H9 (cell line): ENCODE data around the gene PPP1R9A. TPM values are rescaled to one million over a fixed set of nuclear protein-coding genes. Genes with fewer than 3 reads are reported as not detected.

Source experiments
- DNase-seq: peaks from one replicate; pipeline ENCODE4 v3.0.0-alpha.2; 2017
- H2AFZ ChIP-seq: one replicate; pipeline ENCODE4 v1.6.1; 2013; ENCODE audit warnings: mild to moderate bottlenecking, low read length, control low read depth, moderate library complexity
- H2AK5ac ChIP-seq: 2 replicates; pipeline ENCODE4 v1.6.1; 2013; ENCODE audit warnings: low read length, control low read depth, mixed read lengths; ENCODE audit not compliant: insufficient read length
- H2BK120ac ChIP-seq: one replicate; pipeline ENCODE4 v1.6.1; 2013; ENCODE audit warnings: low read depth, mild to moderate bottlenecking, low read length, control low read depth, inconsistent platforms; ENCODE audit not compliant: poor library complexity, severe bottlenecking
- H2BK12ac ChIP-seq: 2 replicates; pipeline ENCODE4 v1.6.1; 2013; ENCODE audit warnings: low read length, control low read depth, mixed read lengths, low read depth; ENCODE audit not compliant: insufficient read length
- H2BK15ac ChIP-seq: 2 replicates; pipeline ENCODE4 v1.6.1; 2013; ENCODE audit warnings: low read depth, low read length, control low read depth
- H2BK20ac ChIP-seq: one replicate; pipeline ENCODE4 v1.6.1; 2013; ENCODE audit warnings: low read depth, mild to moderate bottlenecking, low read length, control low read depth, inconsistent platforms; ENCODE audit not compliant: poor library complexity, severe bottlenecking
- H2BK5ac ChIP-seq: 2 replicates; pipeline ENCODE4 v1.6.1; 2013; ENCODE audit warnings: low read length, control low read depth, mixed read lengths; ENCODE audit not compliant: insufficient read length
- H3K14ac ChIP-seq: 2 replicates; pipeline ENCODE4 v1.6.1; 2013; ENCODE audit warnings: low read length, control low read depth; ENCODE audit not compliant: insufficient read depth
- H3K18ac ChIP-seq: 2 replicates; pipeline ENCODE4 v1.6.1; 2013; ENCODE audit warnings: low read depth, mild to moderate bottlenecking, mixed read lengths, low read length, control low read depth; ENCODE audit not compliant: insufficient read length
- H3K23ac ChIP-seq: 2 replicates; pipeline ENCODE4 v1.6.1; 2013; ENCODE audit warnings: low read length, control low read depth, mixed read lengths, low read depth; ENCODE audit not compliant: insufficient read length
- H3K23me2 ChIP-seq: 2 replicates; pipeline ENCODE4 v1.6.1; 2013; ENCODE audit warnings: low read depth, mild to moderate bottlenecking, mixed read lengths, low read length, control low read depth; ENCODE audit not compliant: insufficient read length, poor library complexity, severe bottlenecking
- H3K27ac ChIP-seq: 2 replicates; pipeline ENCODE4 v1.5.1; 2013; ENCODE audit warnings: low read length, control low read depth, mixed read lengths, low read depth; ENCODE audit not compliant: insufficient read length
- H3K27me3 ChIP-seq: 2 replicates; pipeline ENCODE4 v1.6.1; 2013; ENCODE audit warnings: low read length, control low read depth, inconsistent platforms; ENCODE audit not compliant: insufficient read depth
- H3K4ac ChIP-seq: 2 replicates; pipeline ENCODE4 v1.6.1; 2013; ENCODE audit warnings: low read depth, mild to moderate bottlenecking, control low read depth, inconsistent platforms, low read length, moderate library complexity
- H3K4me1 ChIP-seq: 2 replicates; pipeline ENCODE4 v1.6.1; 2013; ENCODE audit warnings: low read length, control low read depth, inconsistent platforms; ENCODE audit not compliant: insufficient read depth
- H3K4me2 ChIP-seq: 2 replicates; pipeline ENCODE4 v1.6.1; 2013; ENCODE audit warnings: low read length, control low read depth, mixed read lengths; ENCODE audit not compliant: insufficient read length, insufficient read depth
- H3K56ac ChIP-seq: 2 replicates; pipeline ENCODE4 v1.6.1; 2013; ENCODE audit warnings: low read depth, mild to moderate bottlenecking, mixed read lengths, low read length, control low read depth; ENCODE audit not compliant: insufficient read length
- H3K79me1 ChIP-seq: 2 replicates; pipeline ENCODE4 v1.6.1; 2013; ENCODE audit warnings: low read depth, mild to moderate bottlenecking, moderate library complexity, low read length, control low read depth, inconsistent platforms; ENCODE audit not compliant: insufficient read depth, poor library complexity, severe bottlenecking
- H3K79me2 ChIP-seq: 2 replicates; pipeline ENCODE4 v1.6.1; 2013; ENCODE audit warnings: low read length, control low read depth, inconsistent platforms; ENCODE audit not compliant: insufficient read depth
- H3K9ac ChIP-seq: 2 replicates; pipeline ENCODE4 v1.6.1; 2013; ENCODE audit warnings: low read length, control low read depth, mixed read lengths; ENCODE audit not compliant: insufficient read length; ENCODE audit errors: extremely low read depth
- H3K9me3 ChIP-seq: one replicate; pipeline ENCODE4 v1.6.1; 2013; ENCODE audit warnings: low read depth, low read length, inconsistent platforms; ENCODE audit not compliant: control insufficient read depth
- H3T11ph ChIP-seq: one replicate; pipeline ENCODE4 v1.6.1; 2013; ENCODE audit warnings: mild to moderate bottlenecking, low read length, control low read depth, inconsistent platforms
- H4K20me1 ChIP-seq: one replicate; pipeline ENCODE4 v1.6.1; 2013; ENCODE audit not compliant: control insufficient read depth, insufficient read length, insufficient read depth
- H4K5ac ChIP-seq: 2 replicates; pipeline ENCODE4 v1.6.1; 2013; ENCODE audit warnings: low read depth, mild to moderate bottlenecking, mixed read lengths, low read length, control low read depth; ENCODE audit not compliant: insufficient read length
- H4K8ac ChIP-seq: replicated peaks from 2 replicates; pipeline ENCODE4 v1.6.1; 2013; ENCODE audit warnings: low read length, control low read depth, mixed read lengths, low read depth; ENCODE audit not compliant: insufficient read length
- H4K91ac ChIP-seq: 2 replicates; pipeline ENCODE4 v1.6.1; 2013; ENCODE audit warnings: low read depth, mild to moderate bottlenecking, moderate library complexity, mixed read lengths, low read length, control low read depth; ENCODE audit not compliant: insufficient read length
- H3K27ac Mint-ChIP-seq, 3 experiments: 2 replicates in 2 of 3; 3 replicates in 1 of 3; pipeline ENCODE4 v1.8.0; 2020 to 2021; ENCODE audit warnings: mixed read lengths in 3 of 3, mild to moderate bottlenecking in 1 of 3, moderate library complexity in 1 of 3
- H3K27me3 Mint-ChIP-seq: 2 replicates; pipeline ENCODE4 v1.8.0; 2021; ENCODE audit warnings: low read depth, mild to moderate bottlenecking, moderate library complexity, mixed read lengths
- H3K36me3 Mint-ChIP-seq, 3 experiments: 2 replicates in 2 of 3; 3 replicates in 1 of 3; pipeline ENCODE4 v1.8.0; 2020 to 2021; ENCODE audit warnings: low read depth in 3 of 3, mixed read lengths in 3 of 3; ENCODE audit not compliant: insufficient read depth in 1 of 3
- H3K4me1 Mint-ChIP-seq, 2 experiments: 2 replicates each; pipeline ENCODE4 v1.8.0; 2020; ENCODE audit warnings: mixed read lengths in 2 of 2
- H3K4me3 Mint-ChIP-seq, 2 experiments: 2 replicates in 1 of 2; 3 replicates in 1 of 2; pipeline ENCODE4 v1.8.0; 2020 to 2021; ENCODE audit warnings: mild to moderate bottlenecking in 2 of 2, mixed read lengths in 2 of 2, moderate library complexity in 1 of 2
- H3K9me3 Mint-ChIP-seq, 2 experiments: 2 replicates in 1 of 2; 3 replicates in 1 of 2; pipeline ENCODE4 v1.8.0; 2020; ENCODE audit warnings: mild to moderate bottlenecking in 2 of 2, mixed read lengths in 2 of 2, moderate library complexity in 1 of 2
- CTCF ChIP-seq: fragments of 200-600 bp; sonication (generic); conservative IDR thresholded peaks from 3 replicates; pipeline ENCODE4 v1.8.0; 2021; ENCODE audit warnings: antibody characterized with exemption, mild to moderate bottlenecking
- WGBS: extraction: QIAGEN DNeasy Blood & Tissue Kit; methylation state at CpG from one replicate; pipeline ENCODE4 v1.1.7; 2013; ENCODE audit warnings: missing lambda C conversion rate, low lambda C conversion rate, mixed read lengths; ENCODE audit not compliant: insufficient read length; ENCODE audit errors: extremely low coverage; 5-methylcytosine and 5-hydroxymethylcytosine counted together
- total RNA-seq: library from RNA; stranded (reverse); gene quantifications from 2 replicates; pipeline ENCODE4 v1.2.1, GENCODE V29; 2021

The PPP1R9A gene
- total RNA-seq, 1 experiment from 2014 or later: 17.0 TPM

- Histone ChIP-seq H4K20me1 (no peaks in the 10 kb centered on the region), H4K8ac (no peak overlapping the region), H3K79me1 (no peaks in the 10 kb centered on the region), H2BK12ac (no peak overlapping the region), H3K14ac (no peak overlapping the region), H3T11ph (no peak overlapping the region), H2BK15ac (no peak overlapping the region), H2AFZ (no peak overlapping the region), H3K9ac (no peak overlapping the region), H3K79me2 (no peaks in the 10 kb centered on the region), H3K23ac (no peak overlapping the region), H4K91ac (no peak overlapping the region), H3K27ac (no peak overlapping the region), H3K23me2 (no peaks in the 10 kb centered on the region), H3K4me2 (no peak overlapping the region), H3K4ac (no peak overlapping the region), H3K9me3 (no peaks in the 10 kb centered on the region), H2BK120ac (no peak overlapping the region), H3K27me3 (no peaks in the 10 kb centered on the region), H4K5ac (no peak overlapping the region), H2BK5ac (no peak overlapping the region), H3K4me1 (peaks cover 4% of the 10 kb centered on the region; the same call in 1 of the 2 replicates), H3K56ac (no peak overlapping the region), H2AK5ac (no peak overlapping the region), H2BK20ac (no peak overlapping the region), H3K18ac (no peak overlapping the region)
- peaks cover 21 to 23% of the 10 kb centered on the region in 2 experiments for H3K4me1 Mint-ChIP-seq
- peaks cover 0 to 4% (median 0%) of the 10 kb centered on the region in 3 experiments; a peak in 3 of 7 replicates for H3K36me3 Mint-ChIP-seq
- H3K27ac Mint-ChIP-seq: no peak overlapping the region; a peak in 1 of 7 replicates
- 0 out of 5 replicates have a peak overlapping the region, but pooled peaks have one; percentile 6 to 8 for H3K4me3 Mint-ChIP-seq
- TF ChIP-seq CTCF: peak; percentile 82
- peak; percentile 59 for DNase-seq
- no CpG with 5 or more reads among the region's 5 CpGs for WGBS
- no peaks in the 10 kb centered on the region for H3K9me3 Mint-ChIP-seq
- no peaks in the 10 kb centered on the region for H3K27me3 Mint-ChIP-seq
These were observed 339.5 kb downstream of the PPP1R9A start for GRCh38 chr7:95246831-95247370.
